HepG2 (cell line): ENCODE results near the gene SLAMF9.

Source experiments
- HDAC1 ChIP-seq: sonication (generic); formaldehyde crosslinking; IDR thresholded peaks from 2 replicates; pipeline ENCODE4 v1.5.1; 2020; ENCODE audit warnings: mild to moderate bottlenecking, missing genetic modification reagents
- KDM5B ChIP-seq: sonication (generic); formaldehyde crosslinking; IDR thresholded peaks from 2 replicates; pipeline ENCODE4 v1.4.0; 2020; ENCODE audit warnings: missing genetic modification reagents, mild to moderate bottlenecking, borderline replicate concordance

- TF ChIP-seq KDM5B (no peak), HDAC1 (no peak)
Measured at GRCh38 chr1:159928491-159929050, 25.5 kb downstream of the SLAMF9 start.
